GM18502 (cell line): ENCODE measurements around the gene PEX26.
"Not testable (repeated sequence)": the region's sequence is repeated elsewhere in the genome, so short reads cannot be mapped to it uniquely, and the experiment has no call there.

Experiments
- ATAC-seq: cut with Tn5 transposase; IDR thresholded peaks from one replicate; pipeline ENCODE4 v1.9.1; 2021; ENCODE audit warnings: mild to moderate bottlenecking; ENCODE audit not compliant: unreplicated experiment, poor library complexity

Gene PEX26

DNA sequence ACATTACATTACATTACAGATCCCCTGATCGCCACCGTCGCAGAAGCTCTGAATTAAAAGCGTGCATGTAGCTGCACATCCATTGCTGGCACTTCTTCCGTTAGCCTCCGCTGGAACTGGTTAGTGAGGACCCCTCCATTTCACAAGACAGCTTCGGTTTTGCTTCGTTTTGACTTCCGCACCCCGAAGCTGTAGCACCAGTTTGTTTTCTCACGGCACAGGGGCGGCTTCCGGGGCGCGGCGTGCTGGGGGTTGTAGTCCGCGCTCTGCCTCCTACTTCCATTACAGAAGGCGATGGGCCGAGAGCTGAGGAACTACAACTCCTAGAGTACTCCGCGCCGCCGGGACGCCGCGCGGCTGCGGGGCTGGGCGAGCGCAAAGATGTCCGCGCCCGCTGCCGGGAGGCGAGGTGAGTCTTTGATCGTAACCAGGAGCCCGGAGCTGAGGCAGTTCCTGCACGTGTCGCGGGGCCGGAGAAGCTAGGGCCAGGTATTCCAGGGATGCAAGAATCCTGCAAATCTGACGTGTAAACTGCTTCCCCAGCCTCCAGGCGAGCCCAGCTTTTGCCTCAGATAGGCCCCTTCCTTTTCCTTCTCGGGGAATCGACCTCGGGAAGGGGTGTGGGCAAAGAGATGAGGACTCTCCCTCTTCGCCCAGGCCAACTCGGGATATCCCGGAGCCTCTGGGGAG is at the start of gene PEX26:
Gene PEX26, plus strand, starts transcription at position 352 of the 690 bp plus-strand sequence. CDS start 387 bp downstream, outside the sequence.
- peak; percentile 94 for ATAC-seq

DNA sequence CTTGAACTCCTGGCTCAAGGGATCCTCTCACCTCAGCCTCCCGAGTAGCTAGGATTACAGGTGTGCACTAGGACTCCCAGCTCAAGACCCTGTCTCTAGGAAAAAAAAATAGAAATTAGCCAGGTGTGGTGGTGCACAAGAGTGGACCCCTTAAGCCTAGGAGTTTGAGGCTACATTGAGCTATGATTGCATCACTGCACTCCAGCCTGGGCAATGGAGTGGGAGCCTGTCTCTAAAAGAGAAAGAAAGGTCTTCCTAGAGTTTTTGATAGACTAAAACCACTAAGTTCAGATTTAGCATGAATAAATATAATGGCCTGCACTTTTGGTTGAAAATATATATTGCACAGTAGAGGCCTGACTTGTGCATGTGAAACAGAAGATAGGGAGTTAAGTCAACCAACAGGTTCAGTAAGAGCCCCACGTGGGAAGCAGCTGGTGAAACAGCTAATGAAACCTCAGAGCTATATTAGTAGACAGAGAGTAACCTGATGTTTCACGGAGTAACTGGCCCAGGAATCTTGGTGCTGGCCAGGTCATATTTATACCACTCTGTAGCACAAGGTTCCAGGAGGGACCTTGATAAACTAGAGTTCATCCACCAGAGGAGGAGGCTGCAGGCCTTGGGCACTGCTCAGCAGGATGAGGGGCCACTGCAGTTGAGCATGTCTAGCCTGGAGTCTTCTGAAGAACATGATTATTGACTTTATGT is 48.8 kb upstream of the PEX26 start:
- no peak for ATAC-seq

DNA sequence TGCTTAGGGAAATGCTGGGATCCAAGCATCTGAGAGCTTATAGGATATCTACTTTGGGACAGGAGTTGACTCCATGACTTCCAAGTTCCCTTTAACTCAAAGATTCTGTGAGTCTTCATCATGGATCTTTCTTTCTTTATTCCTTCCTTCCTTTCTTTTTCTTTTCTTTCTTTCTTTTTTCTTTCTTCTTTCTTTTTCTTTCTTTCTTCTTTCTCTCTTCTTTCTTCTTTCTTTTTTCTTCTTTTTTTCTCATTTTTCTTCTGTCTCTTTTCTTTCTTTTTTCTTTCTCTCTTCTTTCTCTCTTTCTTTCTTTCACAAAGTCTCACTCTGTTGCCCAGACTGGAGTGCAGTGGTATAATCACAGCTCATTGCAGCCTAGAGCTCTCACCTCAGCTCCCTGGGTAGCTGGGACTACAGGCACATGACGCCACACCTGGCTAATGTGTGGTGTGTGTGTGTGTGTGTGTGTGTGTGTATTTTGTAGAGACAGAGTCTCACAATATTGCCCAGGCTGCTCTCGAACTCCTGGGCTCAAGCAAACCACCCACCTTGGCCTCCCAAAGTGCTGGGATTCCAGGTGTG is 48.0 kb upstream of the PEX26 start:
- ATAC-seq, result no peak

DNA sequence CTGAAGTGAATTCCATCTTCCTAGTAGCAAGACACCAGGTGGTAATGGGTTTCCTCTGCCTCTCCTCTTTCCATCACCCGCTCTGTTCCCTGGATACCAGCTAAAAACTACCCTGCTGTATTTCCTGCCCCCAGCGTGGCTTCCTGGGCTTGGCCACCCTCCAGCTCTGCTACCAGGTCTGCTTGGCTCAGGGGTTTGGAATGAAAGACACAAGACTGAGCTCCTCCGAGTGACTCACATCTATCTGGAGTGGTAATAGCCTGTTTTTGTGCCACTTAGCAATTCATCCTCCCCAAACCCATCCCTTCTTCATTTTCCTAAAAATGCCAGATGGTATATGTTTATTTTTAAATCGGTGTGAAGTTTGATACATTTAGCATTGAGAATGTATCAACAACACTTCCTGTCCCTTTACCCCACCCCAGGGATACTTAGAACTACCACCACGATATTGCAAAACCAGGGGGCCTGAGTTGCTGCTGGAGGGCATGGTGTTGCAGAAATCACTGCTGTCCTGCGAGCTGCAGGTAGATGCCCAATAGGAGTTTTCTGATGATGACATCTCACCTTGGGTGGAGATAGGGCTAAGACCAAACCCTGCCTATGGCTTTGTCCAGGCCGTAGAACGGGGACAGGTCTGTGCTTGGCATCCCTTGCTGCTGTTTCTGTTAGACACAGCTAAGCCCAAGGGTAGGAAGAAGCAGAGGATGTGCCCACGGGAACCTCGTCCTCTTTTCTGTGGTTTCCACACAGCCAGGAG is 45.9 kb upstream of the PEX26 start:
- ATAC-seq, result no peak

DNA sequence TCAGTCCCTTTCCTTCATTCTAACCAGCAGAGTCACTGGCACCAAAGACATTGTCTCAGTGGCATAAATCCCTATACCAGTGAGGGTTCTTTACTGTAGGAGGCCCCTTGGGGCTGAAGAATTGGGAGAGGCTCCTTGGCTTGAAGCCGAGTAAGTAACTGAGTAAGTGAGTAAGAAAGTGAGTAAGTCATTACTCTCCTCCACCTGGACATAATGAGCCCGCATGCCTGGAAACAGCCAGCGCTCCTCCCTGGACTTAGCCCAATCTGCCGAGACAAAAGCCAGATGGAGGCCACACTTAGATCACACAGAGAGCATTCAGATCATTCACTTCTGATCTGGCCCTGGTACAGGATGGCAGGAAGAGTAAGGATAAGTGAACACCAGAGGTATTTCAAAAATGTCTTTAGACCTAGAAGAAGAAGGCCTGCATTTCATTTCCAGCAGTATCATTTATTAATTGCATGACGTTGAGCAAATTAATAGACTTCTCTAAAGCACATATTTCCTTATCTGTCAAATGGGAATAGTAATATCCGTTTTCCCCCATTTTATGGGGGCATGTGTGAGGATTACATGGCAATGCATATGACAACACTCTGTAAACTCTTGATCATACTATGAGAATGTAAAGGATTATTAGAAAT is 45.2 kb upstream of the PEX26 start:
- ATAC-seq, result no peak

DNA sequence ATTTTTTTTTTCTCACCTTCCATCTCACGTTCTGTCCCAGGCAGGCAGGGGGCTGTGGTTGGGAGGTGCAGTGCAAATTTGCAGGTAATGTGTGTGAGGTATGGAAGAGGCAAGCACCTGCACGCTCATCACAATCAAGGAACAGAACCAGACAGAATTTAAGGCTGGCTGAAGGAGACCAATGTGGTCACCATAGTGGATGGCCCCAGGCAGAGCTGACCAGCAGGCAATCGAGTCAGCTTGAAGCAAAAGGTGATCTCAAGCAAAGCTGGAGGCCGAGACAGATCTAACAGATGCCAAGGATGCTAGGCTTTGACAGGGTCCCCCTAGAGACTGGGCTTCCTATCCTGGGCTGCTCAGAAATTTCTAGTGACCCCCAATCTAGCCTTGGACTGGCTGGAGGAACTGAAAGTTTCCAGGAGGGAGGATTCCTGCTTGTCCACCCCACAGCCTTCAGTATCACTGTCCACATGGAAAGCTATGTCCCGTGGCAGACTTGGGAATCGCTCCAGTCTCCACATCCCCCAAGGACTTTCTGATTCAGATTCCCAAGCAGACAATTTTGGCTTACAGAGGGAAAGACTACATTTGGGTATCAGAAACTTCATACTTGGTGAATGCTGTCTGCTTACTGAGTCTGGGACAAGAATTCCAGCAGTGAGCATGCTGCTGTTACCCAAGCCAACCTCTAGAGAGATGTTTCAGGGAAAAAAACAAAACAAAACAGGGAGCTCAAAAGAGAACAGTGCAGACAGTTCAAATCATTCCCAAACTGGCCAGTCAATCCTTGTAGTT is 44.4 kb upstream of the PEX26 start:
- no peak for ATAC-seq

DNA sequence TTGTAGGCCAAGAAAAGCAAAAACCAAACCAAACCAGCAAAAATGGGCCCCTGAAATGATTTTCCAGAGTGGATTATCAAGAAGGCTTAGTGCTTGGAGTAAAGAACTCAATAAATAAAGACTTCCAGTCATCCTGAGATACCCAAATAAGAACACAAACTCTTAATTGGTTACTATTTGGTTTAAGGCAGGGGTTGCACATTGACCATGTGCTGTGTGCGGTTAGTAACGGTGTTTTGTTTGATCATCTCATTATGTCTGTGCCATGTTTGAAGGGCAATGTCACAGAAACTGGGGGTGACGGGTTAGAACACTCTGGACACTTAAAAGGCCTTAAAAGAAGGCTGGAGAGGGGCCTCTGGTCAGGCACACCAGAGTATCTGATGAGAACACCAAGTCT is 43.7 kb upstream of the PEX26 start:
- no peak for ATAC-seq

DNA sequence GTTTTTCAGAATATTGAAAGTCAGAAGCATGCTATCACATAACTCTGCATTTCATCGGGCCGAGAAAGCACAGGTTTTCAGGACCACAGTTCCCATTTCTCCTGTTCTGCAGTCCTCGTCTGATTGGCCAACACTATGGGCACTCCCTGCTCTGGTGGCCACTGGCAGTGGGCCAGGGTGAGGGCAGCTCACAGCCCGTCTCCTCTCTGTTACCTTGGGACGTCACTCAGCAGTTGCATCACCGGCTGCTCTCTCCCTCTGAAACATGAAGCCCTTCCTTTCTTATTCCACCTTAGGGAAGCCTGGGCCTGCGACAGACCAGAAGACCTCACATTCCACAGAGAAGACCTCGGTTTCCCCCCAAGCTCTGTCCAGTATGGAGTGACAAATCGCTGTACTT is 42.0 kb upstream of the PEX26 start:
- ATAC-seq, result no peak

DNA sequence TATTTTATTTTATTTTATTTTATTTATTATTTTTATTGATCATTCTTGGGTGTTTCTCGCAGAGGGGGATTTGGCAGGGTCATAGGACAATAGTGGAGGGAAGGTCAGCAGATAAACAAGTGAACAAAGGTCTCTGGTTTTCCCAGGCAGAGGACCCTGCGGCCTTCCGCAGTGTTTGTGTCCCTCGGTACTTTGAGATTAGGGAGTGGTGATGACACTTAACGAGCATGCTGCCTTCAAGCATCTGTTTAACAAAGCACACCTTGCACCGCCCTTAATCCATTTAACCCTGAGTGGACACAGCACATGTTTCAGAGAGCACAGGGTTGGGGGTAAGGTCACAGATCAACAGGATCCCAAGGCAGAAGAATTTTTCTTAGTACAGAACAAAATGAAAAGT is 36.9 kb upstream of the PEX26 start:
- ATAC-seq, result not testable (repeated sequence)

DNA sequence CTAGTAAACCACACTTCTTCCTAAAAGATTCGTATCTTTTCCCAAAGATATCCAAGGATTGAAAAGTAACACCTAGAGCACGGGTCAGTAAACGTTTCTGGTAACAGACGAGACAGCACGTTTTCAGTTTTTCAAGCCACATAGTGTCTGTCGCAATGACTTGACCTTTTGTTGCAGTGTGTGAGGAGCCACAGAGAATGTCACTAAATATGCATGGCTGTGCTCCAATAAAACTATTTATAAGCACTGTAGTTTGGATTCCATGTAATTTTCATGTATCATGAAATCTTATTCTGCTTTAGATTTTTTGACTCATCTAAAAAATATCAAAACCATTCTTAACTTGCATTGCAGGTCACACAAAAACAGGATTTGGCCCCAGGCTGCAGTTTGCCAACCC is 35.1 kb upstream of the PEX26 start:
- no peak for ATAC-seq

DNA sequence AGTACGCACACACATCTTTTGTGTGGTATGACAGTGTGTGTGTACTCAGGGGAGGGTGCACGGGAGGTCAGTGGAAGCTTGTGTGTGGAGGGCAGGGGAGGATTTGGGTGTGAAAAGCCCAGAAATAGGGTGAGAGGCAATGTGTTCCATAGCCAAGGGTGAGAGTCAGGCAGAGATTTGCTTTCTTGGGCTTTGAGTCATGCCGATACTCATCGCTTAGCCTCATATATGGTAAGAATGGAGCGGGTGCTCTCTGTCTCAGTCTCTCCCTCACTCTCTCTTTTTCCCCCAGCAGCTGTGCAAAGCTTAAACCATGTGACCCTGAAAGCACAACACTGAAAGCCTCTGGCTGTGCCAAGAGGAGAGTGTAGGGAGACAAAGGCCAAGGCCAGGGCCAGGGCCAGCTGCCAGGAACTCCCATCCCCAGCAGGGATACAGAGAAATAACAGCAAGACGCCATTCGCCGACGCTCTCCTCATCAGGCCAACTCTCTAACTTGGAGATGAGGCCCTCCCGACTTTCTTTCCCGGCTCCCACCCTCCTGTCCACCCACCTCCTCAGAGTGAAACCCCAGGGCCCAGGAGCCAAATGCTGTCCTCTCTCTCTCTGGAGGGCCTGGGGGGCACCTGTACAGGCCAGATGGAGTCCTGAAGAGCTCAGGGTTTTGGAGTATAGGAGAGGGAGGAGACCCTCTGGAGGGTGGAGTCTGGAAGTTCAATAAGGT is 33.1 kb upstream of the PEX26 start:
- no peak for ATAC-seq

DNA sequence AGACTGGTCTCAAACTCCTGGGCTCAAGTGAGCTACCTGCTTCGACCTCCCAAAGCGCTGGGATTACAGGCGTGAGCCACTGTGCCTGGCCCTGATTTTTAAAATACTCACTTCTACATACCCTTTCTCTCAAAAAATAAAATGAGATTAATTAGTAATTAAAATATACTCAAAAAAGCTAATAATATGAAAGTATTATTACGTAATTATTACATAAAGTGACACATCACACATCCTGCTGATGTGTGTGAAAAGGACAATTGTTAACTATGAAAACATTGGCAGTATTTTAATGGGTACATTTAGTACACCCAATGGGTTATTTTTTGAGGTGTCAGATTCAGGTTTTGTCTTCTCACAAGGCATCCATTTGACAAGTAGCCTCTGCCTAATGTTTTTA is 32.0 kb upstream of the PEX26 start:
- no peak for ATAC-seq

DNA sequence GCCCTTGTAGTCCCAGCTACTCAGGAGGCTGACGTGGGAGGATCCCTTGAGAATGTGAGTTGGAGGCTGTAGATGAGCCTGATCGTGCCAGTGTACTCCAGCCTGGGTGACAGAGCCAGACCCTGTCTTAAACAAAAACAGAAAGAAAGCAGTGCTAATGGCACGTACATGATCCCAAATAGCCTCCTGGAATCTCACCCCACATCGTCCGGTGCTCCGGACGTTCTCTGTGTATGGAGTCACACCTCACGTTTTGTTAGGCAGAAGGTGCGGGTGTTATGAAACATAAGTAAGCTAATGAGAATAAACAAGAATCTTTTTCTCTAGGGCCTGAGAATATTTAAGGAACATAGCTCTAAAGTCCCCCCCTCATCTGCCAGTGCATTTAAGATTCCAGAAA is 29.7 kb upstream of the PEX26 start:
- ATAC-seq, result no peak

DNA sequence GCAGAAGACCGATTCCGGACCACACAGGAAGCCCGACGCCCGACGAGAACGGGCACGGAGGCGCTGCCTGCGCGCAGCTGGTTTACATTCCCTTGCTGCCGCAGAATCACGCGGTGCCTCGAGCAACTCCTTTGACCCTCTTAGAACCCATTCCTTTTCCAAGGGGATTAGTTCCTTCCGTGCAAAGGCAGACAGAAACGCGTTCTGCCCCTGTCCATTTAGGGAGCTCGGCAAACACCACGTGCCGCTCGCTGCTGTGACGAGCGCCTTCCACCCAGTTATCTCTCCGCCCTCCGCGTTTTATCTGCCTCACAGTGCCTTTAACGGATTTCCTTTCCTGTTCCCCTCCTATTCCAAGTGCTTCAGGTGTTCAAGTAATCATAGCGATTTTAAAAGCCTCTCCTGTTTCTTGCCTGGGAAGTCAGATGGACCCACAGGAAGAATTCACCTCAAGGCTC is 29.3 kb upstream of the PEX26 start:
- ATAC-seq, result no peak

DNA sequence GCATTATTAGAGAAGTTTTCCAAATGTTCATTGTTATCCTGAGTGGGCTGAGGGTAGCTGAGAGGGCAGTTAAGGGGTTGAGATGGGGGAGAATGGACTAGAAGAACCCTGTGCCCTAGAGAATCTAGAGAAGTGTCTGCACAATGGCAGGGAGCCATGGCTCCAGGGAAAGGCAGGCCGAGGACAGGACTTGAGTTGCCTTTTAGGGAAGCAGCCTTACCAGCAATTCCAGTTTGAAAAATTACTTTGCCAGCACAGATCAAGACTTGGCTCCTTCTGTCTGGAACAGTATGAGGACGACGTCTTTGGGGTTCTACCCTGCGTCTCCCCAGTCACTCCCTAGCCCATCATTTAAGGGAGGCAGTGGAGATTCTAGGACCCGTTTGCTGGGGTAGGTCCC is 27.7 kb upstream of the PEX26 start:
- ATAC-seq, result no peak

DNA sequence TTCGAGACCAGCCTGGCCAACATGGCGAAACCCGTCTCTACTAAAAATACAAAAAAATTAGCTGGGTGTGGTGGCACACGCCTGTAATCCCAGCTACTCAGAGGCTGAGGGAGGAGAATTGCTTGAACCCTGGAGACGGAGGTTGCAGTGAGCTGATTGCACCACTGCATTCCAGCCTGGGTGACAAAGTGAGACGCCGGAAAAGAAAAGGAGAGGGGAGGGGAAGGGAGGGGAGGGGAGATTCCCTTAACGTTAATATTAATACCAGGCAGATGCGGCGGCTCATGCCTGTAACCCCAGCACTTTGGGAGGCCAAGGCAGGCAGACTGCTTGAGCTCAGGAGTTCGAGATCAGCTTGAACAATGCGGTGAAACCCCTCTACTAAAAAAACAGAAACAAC is 26.7 kb upstream of the PEX26 start:
- ATAC-seq, result not testable (repeated sequence)

DNA sequence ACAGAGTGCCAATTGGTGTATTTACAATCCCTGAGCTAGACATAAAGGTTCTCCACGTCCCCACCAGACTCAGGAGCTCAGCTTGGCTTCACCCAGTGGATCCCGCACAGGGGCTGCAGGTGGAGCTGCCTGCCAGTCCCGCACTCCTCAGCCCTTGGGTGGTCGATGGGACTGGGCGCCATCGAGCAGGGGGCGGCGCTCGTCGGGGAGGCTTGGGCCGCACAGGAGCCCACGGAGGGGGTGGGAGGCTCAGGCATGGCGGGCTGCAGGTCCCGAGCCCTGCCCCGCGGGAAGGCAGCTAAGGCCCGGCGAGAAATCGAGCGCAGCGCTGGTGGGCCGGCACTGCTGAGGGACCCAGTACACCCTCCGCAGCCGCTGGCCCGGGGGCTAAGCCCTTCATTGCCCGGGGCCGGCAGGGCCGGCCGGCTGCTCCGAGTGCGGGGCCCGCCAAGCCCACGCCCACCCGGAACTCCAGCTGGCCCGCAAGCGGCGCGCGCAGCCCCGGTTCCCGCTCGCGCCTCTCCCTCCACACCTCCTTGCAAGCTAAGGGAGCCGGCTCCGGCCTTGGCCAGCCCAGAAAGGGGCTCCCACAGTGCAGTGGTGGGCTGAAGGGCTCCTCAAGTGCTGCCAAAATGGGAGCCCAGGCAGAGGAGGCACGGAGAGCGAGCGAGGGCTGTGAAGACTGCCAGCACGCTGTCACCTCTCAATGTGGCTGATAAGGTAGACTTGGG is 24.4 kb upstream of the PEX26 start:
- not testable (repeated sequence) for ATAC-seq

DNA sequence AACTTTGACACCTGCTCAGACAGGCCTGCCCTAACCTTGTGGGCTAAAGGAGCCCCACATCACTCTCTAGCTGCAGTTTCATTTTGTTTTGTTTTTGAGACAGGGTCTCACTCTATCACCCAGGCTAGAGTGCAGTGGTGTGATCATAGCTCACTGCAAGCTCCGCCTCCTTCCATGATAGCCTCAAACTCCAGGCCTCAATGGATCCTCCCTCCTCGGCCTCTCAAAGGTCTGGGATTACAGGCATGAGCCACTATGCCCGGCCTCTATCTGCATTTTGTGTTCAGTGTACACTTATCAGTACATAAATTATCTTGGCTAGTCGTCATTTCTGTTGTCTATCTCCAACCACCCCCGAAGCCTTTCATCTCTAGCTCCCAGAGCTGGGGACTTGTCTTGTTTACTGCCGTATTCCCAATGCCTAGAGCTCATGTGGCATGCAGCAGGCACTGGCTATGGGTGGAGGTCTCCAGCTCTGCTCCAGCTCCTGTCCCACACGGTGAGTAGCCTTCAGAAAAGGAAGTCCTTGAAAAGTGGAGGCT is 22.1 kb upstream of the PEX26 start:
- no peak for ATAC-seq
